Hematopoietic multipotent progenitor cell treated with erythropoietin and hydrocortisone succinate and interleukin-3 and kit ligand, for 6 days (in vitro differentiated cells): ENCODE data around the gene CAMTA1.
A peak's percentile ranks its signal among the peaks of the same experiment; 100 is the strongest.

Source experiments
- DNase-seq: peaks from one replicate; pipeline ENCODE4 v3.0.0-alpha.2; 2015

CAMTA1 gene

GRCh38 chr1:7333094-7333493, 547.8 kb downstream of the CAMTA1 start:
- DNase-seq, result no peak

GRCh38 chr1:7333620-7334019, 548.4 kb downstream of the CAMTA1 start:
- no peak for DNase-seq

GRCh38 chr1:7334475-7335035, 549.3 kb downstream of the CAMTA1 start:
- DNase-seq, result peak; percentile 12

- DNase-seq, result no peak
Measured at GRCh38 chr1:7335224-7335879, 550.1 kb downstream of the CAMTA1 start.

- DNase-seq, result no peak
Measured at GRCh38 chr1:7338439-7338838, 553.2 kb downstream of the CAMTA1 start.

- no peak for DNase-seq
Measured at GRCh38 chr1:7339014-7339413, 553.8 kb downstream of the CAMTA1 start.

- DNase-seq, result no peak
Measured at GRCh38 chr1:7339953-7340352, 554.7 kb downstream of the CAMTA1 start.

- no peak for DNase-seq
Measured at GRCh38 chr1:7341145-7341905, 556.1 kb downstream of the CAMTA1 start.

- no peak for DNase-seq
Measured at GRCh38 chr1:7343882-7344281, 558.6 kb downstream of the CAMTA1 start.

GRCh38 chr1:7344299-7344698, 559.0 kb downstream of the CAMTA1 start:
- no peak for DNase-seq

GRCh38 chr1:7345516-7345915, 560.3 kb downstream of the CAMTA1 start:
- no peak for DNase-seq

- DNase-seq, result no peak
Measured at GRCh38 chr1:7346070-7346596, 560.9 kb downstream of the CAMTA1 start.

- DNase-seq, result no peak
Measured at GRCh38 chr1:7346600-7347570, 561.6 kb downstream of the CAMTA1 start.

GRCh38 chr1:7348073-7348472, 562.8 kb downstream of the CAMTA1 start:
- DNase-seq, result no peak

GRCh38 chr1:7348580-7348979, 563.3 kb downstream of the CAMTA1 start:
- no peak for DNase-seq

GRCh38 chr1:7350804-7351203, 565.5 kb downstream of the CAMTA1 start:
- DNase-seq, result no peak

- no peak for DNase-seq
Measured at GRCh38 chr1:7351649-7352048, 566.4 kb downstream of the CAMTA1 start.

GRCh38 chr1:7352364-7352763, 567.1 kb downstream of the CAMTA1 start:
- no peak for DNase-seq

GRCh38 chr1:7352974-7353373, 567.7 kb downstream of the CAMTA1 start:
- no peak for DNase-seq

GRCh38 chr1:7355646-7356045, 570.4 kb downstream of the CAMTA1 start:
- no peak for DNase-seq

GRCh38 chr1:7356079-7356478, 570.8 kb downstream of the CAMTA1 start:
- no peak for DNase-seq

- DNase-seq, result no peak
Measured at GRCh38 chr1:7358425-7358824, 573.2 kb downstream of the CAMTA1 start.

- no peak for DNase-seq
Measured at GRCh38 chr1:7360526-7360925, 575.3 kb downstream of the CAMTA1 start.
